ENCODE results near the gene NREP. TPM values are rescaled to one million over a fixed set of nuclear protein-coding genes. Genes with fewer than 3 reads are reported as not detected.

The NREP gene
- total RNA-seq = 253 and 667 TPM in 2 replicates

GRCh38 chr5:111756581-111757354 lies at the start of gene NREP:
TSS of gene NREP (minus strand) at chr5:111757194. CDS start at chr5:111755772, 1,422 bp downstream.

Small RNA genes within 50 kb of the gene (small RNA-seq; reads per million reads assigned to genes)
- gene RN7SKP57 = not detected

Other genes with a start within 250 kb of the NREP start
- gene STARD4, start 244.7 kb downstream of the NREP start, total RNA-seq = 111 and 279 TPM in 2 replicates

Measured in placental epithelial cell (primary cell).